Erythroblast (primary cell): ENCODE data around the gene SOX21.

Source experiments
- GATA1 ChIP-seq: IDR thresholded peaks from 2 replicates; pipeline ENCODE4 v1.6.1; 2011; ENCODE audit warnings: low read depth, mild to moderate bottlenecking, control low read depth, low read length, moderate library complexity
- POLR2A ChIP-seq: IDR thresholded peaks from 2 replicates; pipeline ENCODE4 v1.6.1; 2011; ENCODE audit warnings: mild to moderate bottlenecking, low read length

GRCh38 chr13:94664889-94665288 lies 47.5 kb downstream of the SOX21 start:
- TF ChIP-seq POLR2A (no peak), GATA1 (no peak)
